ENCODE data around the gene KCNJ6.
"Not testable (repeated sequence)": the region's sequence is repeated elsewhere in the genome, so short reads cannot be mapped to it uniquely, and the experiment has no call there.

Gene KCNJ6

GRCh38 chr21:37769656-37770055 lies 146.6 kb downstream of the KCNJ6 start:
- Mint-ChIP-seq H3K4me1 (ENCODE audit: low read depth) (no peaks in the 10 kb centered on the region), H3K27ac (no peak overlapping the region)

GRCh38 chr21:37767984-37768383 lies 148.3 kb downstream of the KCNJ6 start:
- H3K4me3 Mint-ChIP-seq = no peak overlapping the region
- no peaks in the 10 kb centered on the region for H3K27me3 Mint-ChIP-seq (ENCODE audit: low read depth)
- no peaks in the 10 kb centered on the region for H3K4me1 Mint-ChIP-seq (ENCODE audit: low read depth)
- no peak overlapping the region for H3K27ac Mint-ChIP-seq
- no peaks in the 10 kb centered on the region for H3K36me3 Mint-ChIP-seq (ENCODE audit: low read depth)
- H3K9me3 Mint-ChIP-seq = no peaks in the 10 kb centered on the region

More at GRCh38 chr21:37769656-37770055, 146.6 kb downstream of the KCNJ6 start:
- no peak overlapping the region for H3K4me3 Mint-ChIP-seq
- H3K27me3 Mint-ChIP-seq (ENCODE audit: low read depth) = no peaks in the 10 kb centered on the region
- H3K9me3 Mint-ChIP-seq = no peaks in the 10 kb centered on the region
- no peaks in the 10 kb centered on the region for H3K36me3 Mint-ChIP-seq (ENCODE audit: low read depth)

GRCh38 chr21:37766129-37766528 lies 150.1 kb downstream of the KCNJ6 start:
- Mint-ChIP-seq H3K4me1 (ENCODE audit: low read depth) (no peaks in the 10 kb centered on the region), H3K27ac (no peak overlapping the region), H3K36me3 (ENCODE audit: low read depth) (no peaks in the 10 kb centered on the region), H3K4me3 (no peak overlapping the region), H3K27me3 (ENCODE audit: low read depth) (no peaks in the 10 kb centered on the region), H3K9me3 (no peaks in the 10 kb centered on the region)

- Mint-ChIP-seq H3K9me3 (no peaks in the 10 kb centered on the region), H3K27ac (no peak overlapping the region), H3K4me1 (ENCODE audit: low read depth) (no peaks in the 10 kb centered on the region), H3K36me3 (ENCODE audit: low read depth) (no peaks in the 10 kb centered on the region), H3K4me3 (no peak overlapping the region), H3K27me3 (ENCODE audit: low read depth) (no peaks in the 10 kb centered on the region)
These were observed 150.9 kb downstream of the KCNJ6 start for GRCh38 chr21:37765221-37765900.

GRCh38 chr21:37764691-37765090 lies 151.6 kb downstream of the KCNJ6 start:
- H3K4me3 Mint-ChIP-seq = no peak overlapping the region
- no peaks in the 10 kb centered on the region for H3K27me3 Mint-ChIP-seq (ENCODE audit: low read depth)
- H3K9me3 Mint-ChIP-seq = no peaks in the 10 kb centered on the region
- no peaks in the 10 kb centered on the region for H3K36me3 Mint-ChIP-seq (ENCODE audit: low read depth)
- no peaks in the 10 kb centered on the region for H3K4me1 Mint-ChIP-seq (ENCODE audit: low read depth)
- no peak overlapping the region for H3K27ac Mint-ChIP-seq

- Mint-ChIP-seq H3K27ac (no peak overlapping the region), H3K36me3 (ENCODE audit: low read depth) (no peaks in the 10 kb centered on the region), H3K9me3 (no peaks in the 10 kb centered on the region), H3K4me3 (no peak overlapping the region), H3K27me3 (ENCODE audit: low read depth) (no peaks in the 10 kb centered on the region), H3K4me1 (ENCODE audit: low read depth) (no peaks in the 10 kb centered on the region)
These were observed 153.0 kb downstream of the KCNJ6 start for GRCh38 chr21:37763298-37763697.

- Mint-ChIP-seq H3K4me3 (no peak overlapping the region), H3K4me1 (ENCODE audit: low read depth) (no peaks in the 10 kb centered on the region), H3K9me3 (no peaks in the 10 kb centered on the region), H3K27me3 (ENCODE audit: low read depth) (no peaks in the 10 kb centered on the region), H3K36me3 (ENCODE audit: low read depth) (no peaks in the 10 kb centered on the region), H3K27ac (no peak overlapping the region)
These were observed 153.7 kb downstream of the KCNJ6 start for GRCh38 chr21:37762606-37763005.

GRCh38 chr21:37761406-37761805 lies 154.9 kb downstream of the KCNJ6 start:
- not testable (repeated sequence) for H3K4me1 Mint-ChIP-seq (ENCODE audit: low read depth); H3K27me3 Mint-ChIP-seq (ENCODE audit: low read depth); H3K4me3 Mint-ChIP-seq; H3K36me3 Mint-ChIP-seq (ENCODE audit: low read depth); H3K27ac Mint-ChIP-seq; H3K9me3 Mint-ChIP-seq

- H3K9me3 Mint-ChIP-seq = no peaks in the 10 kb centered on the region
- H3K27me3 Mint-ChIP-seq (ENCODE audit: low read depth) = no peaks in the 10 kb centered on the region
- no peak overlapping the region for H3K27ac Mint-ChIP-seq
- H3K4me3 Mint-ChIP-seq = no peak overlapping the region
- no peaks in the 10 kb centered on the region for H3K4me1 Mint-ChIP-seq (ENCODE audit: low read depth)
- no peaks in the 10 kb centered on the region for H3K36me3 Mint-ChIP-seq (ENCODE audit: low read depth)
These were observed 156.5 kb downstream of the KCNJ6 start for GRCh38 chr21:37759777-37760176.

GRCh38 chr21:37758982-37759381 lies 157.3 kb downstream of the KCNJ6 start:
- H3K4me1 Mint-ChIP-seq (ENCODE audit: low read depth) = no peaks in the 10 kb centered on the region
- H3K36me3 Mint-ChIP-seq (ENCODE audit: low read depth) = no peaks in the 10 kb centered on the region
- no peaks in the 10 kb centered on the region for H3K9me3 Mint-ChIP-seq
- no peaks in the 10 kb centered on the region for H3K27me3 Mint-ChIP-seq (ENCODE audit: low read depth)
- no peak overlapping the region for H3K4me3 Mint-ChIP-seq
- no peak overlapping the region for H3K27ac Mint-ChIP-seq

- no peaks in the 10 kb centered on the region for H3K36me3 Mint-ChIP-seq (ENCODE audit: low read depth)
- H3K4me3 Mint-ChIP-seq = no peak overlapping the region
- H3K27me3 Mint-ChIP-seq (ENCODE audit: low read depth) = no peaks in the 10 kb centered on the region
- no peak overlapping the region for H3K27ac Mint-ChIP-seq
- H3K9me3 Mint-ChIP-seq = no peaks in the 10 kb centered on the region
- no peaks in the 10 kb centered on the region for H3K4me1 Mint-ChIP-seq (ENCODE audit: low read depth)
These were observed 158.5 kb downstream of the KCNJ6 start for GRCh38 chr21:37757606-37758376.

GRCh38 chr21:37753122-37753599 lies 163.1 kb downstream of the KCNJ6 start:
- H3K27me3 Mint-ChIP-seq (ENCODE audit: low read depth) = no peaks in the 10 kb centered on the region
- no peak overlapping the region for H3K4me3 Mint-ChIP-seq
- H3K27ac Mint-ChIP-seq = no peak overlapping the region
- H3K36me3 Mint-ChIP-seq (ENCODE audit: low read depth) = no peaks in the 10 kb centered on the region
- no peaks in the 10 kb centered on the region for H3K9me3 Mint-ChIP-seq
- H3K4me1 Mint-ChIP-seq (ENCODE audit: low read depth) = no peaks in the 10 kb centered on the region

GRCh38 chr21:37751268-37751975 lies 164.8 kb downstream of the KCNJ6 start:
- Mint-ChIP-seq H3K9me3 (no peaks in the 10 kb centered on the region), H3K4me3 (no peak overlapping the region), H3K27me3 (ENCODE audit: low read depth) (no peaks in the 10 kb centered on the region), H3K4me1 (ENCODE audit: low read depth) (no peaks in the 10 kb centered on the region), H3K36me3 (ENCODE audit: low read depth) (no peaks in the 10 kb centered on the region), H3K27ac (no peak overlapping the region)

- Mint-ChIP-seq H3K4me1 (ENCODE audit: low read depth) (no peaks in the 10 kb centered on the region), H3K27me3 (ENCODE audit: low read depth) (no peaks in the 10 kb centered on the region), H3K27ac (no peak overlapping the region), H3K9me3 (no peaks in the 10 kb centered on the region), H3K4me3 (no peak overlapping the region), H3K36me3 (ENCODE audit: low read depth) (no peaks in the 10 kb centered on the region)
These were observed 167.1 kb downstream of the KCNJ6 start for GRCh38 chr21:37749132-37749531.

- no peak overlapping the region for H3K27ac Mint-ChIP-seq
- H3K4me1 Mint-ChIP-seq (ENCODE audit: low read depth) = no peaks in the 10 kb centered on the region
- no peaks in the 10 kb centered on the region for H3K9me3 Mint-ChIP-seq
- H3K4me3 Mint-ChIP-seq = no peak overlapping the region
- H3K27me3 Mint-ChIP-seq (ENCODE audit: low read depth) = no peaks in the 10 kb centered on the region
- no peaks in the 10 kb centered on the region for H3K36me3 Mint-ChIP-seq (ENCODE audit: low read depth)
These were observed 167.9 kb downstream of the KCNJ6 start for GRCh38 chr21:37748351-37748750.

All from T-helper 1 cell treated with Interleukin-12 subunit alpha and Interleukin-12 subunit beta and Interleukin-4 antibody, amounts not matched to agents 30 μg/mL and 1 μg/mL, for 36 hours (primary cell).